Karpas-422 (cell line): ENCODE measurements around the gene SLC35D1. TPM values are rescaled to one million over a fixed set of nuclear protein-coding genes. Genes with fewer than 3 reads are reported as not detected.

ENCODE experiments used
- DNase-seq: peaks from one replicate; pipeline ENCODE4 v3.0.0-alpha.2; 2015
- H2AFZ ChIP-seq: fragments of 200-600 bp; sonication (generic); 2 replicates; pipeline ENCODE4 v1.6.1; 2014; ENCODE audit warnings: antibody characterized with exemption, low read length, mixed read lengths
- H3K27ac ChIP-seq: fragments of 200-600 bp; sonication (generic); 2 replicates; pipeline ENCODE4 v1.5.1; 2014; ENCODE audit warnings: mild to moderate bottlenecking, low read length, moderate library complexity
- H3K27me3 ChIP-seq: fragments of 200-600 bp; sonication (generic); 2 replicates; pipeline ENCODE4 v1.6.1; 2014; ENCODE audit warnings: low read length, mixed read lengths
- H3K36me3 ChIP-seq: fragments of 200-600 bp; sonication (generic); 2 replicates; pipeline ENCODE4 v1.6.1; 2014; ENCODE audit warnings: low read length, mixed read lengths; ENCODE audit not compliant: insufficient read depth
- H3K4me1 ChIP-seq: fragments of 200-600 bp; sonication (generic); 2 replicates; pipeline ENCODE4 v1.6.1; 2014; ENCODE audit warnings: mild to moderate bottlenecking, low read length, mixed read lengths
- H3K4me2 ChIP-seq: fragments of 200-600 bp; sonication (generic); 2 replicates; pipeline ENCODE4 v1.6.1; 2014; ENCODE audit warnings: low read length, low read depth, mild to moderate bottlenecking; ENCODE audit not compliant: poor library complexity, severe bottlenecking
- H3K4me3 ChIP-seq: fragments of 200-600 bp; sonication (generic); 2 replicates; pipeline ENCODE4 v1.5.1; 2014; ENCODE audit warnings: mild to moderate bottlenecking, antibody characterized with exemption, low read length, mixed read lengths
- H3K79me2 ChIP-seq: fragments of 200-600 bp; sonication (generic); 2 replicates; pipeline ENCODE4 v1.6.1; 2014; ENCODE audit warnings: mild to moderate bottlenecking, low read length, mixed read lengths
- H3K9ac ChIP-seq: fragments of 200-600 bp; sonication (generic); 2 replicates; pipeline ENCODE4 v1.6.0; 2014; ENCODE audit warnings: low read length
- H3K9me2 ChIP-seq: fragments of 200-600 bp; sonication (generic), shearing (Covaris generic); replicated peaks from 2 replicates; pipeline ENCODE4 v1.6.0; 2014; ENCODE audit warnings: mild to moderate bottlenecking, low read length, moderate library complexity; ENCODE audit not compliant: insufficient read depth
- H3K9me3 ChIP-seq: fragments of 300-700, 200-600 bp; sonication (generic); 2 replicates; pipeline ENCODE4 v1.6.1; 2014; ENCODE audit warnings: low read length, mixed read lengths
- H4K20me1 ChIP-seq: fragments of 200-600 bp; sonication (generic); 2 replicates; pipeline ENCODE4 v1.6.1; 2014; ENCODE audit warnings: mild to moderate bottlenecking, antibody characterized with exemption, low read length, low read depth; ENCODE audit not compliant: insufficient read depth
- total RNA-seq: library from RNA; depleted of rRNA; stranded (reverse); fragments of >200 nt; shearing (Covaris generic); gene quantifications from 2 replicates; pipeline ENCODE4 v1.2.3, GENCODE V29; 2014; ENCODE audit warnings: low replicate concordance

Gene SLC35D1
- total RNA-seq, 1 experiment from 2014 or later, result 40.6 TPM

DNA sequence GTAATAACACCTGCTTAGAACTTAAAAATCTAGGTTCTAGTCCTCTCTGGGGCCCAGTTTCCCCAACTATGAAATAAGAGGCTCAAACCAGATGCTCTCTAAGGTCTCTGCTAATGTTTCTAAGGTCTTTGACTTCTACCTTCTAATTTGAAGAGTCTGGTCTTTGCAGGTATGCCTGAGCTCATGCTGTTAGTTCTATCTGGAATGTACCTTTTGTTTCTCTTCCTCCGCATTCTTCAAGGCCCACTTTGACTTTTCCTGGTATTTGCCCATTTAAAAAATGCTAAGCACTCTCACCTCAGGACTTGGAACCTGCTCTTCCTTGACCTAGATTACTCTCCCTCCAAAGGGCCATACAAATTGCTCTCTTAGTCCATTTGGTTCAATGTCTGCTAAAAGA, 13.5 kb downstream of the SLC35D1 start:
- peaks cover 73% of the 10 kb centered on the region for H3K36me3 ChIP-seq
- H3K4me2 ChIP-seq, result no peak overlapping the region
- H3K27ac ChIP-seq, result no peak overlapping the region
- H3K9me2 ChIP-seq, result no peaks in the 10 kb centered on the region
- H2AFZ ChIP-seq, result no peak overlapping the region
- H3K79me2 ChIP-seq, result peaks cover 36% of the 10 kb centered on the region
- no peaks in the 10 kb centered on the region for H4K20me1 ChIP-seq
- no peaks in the 10 kb centered on the region for H3K27me3 ChIP-seq
- no peak overlapping the region for H3K4me3 ChIP-seq
- H3K9me3 ChIP-seq, result no peaks in the 10 kb centered on the region
- no peaks in the 10 kb centered on the region for H3K4me1 ChIP-seq
- no peak overlapping the region for H3K9ac ChIP-seq
- DNase-seq, result no peak

DNA sequence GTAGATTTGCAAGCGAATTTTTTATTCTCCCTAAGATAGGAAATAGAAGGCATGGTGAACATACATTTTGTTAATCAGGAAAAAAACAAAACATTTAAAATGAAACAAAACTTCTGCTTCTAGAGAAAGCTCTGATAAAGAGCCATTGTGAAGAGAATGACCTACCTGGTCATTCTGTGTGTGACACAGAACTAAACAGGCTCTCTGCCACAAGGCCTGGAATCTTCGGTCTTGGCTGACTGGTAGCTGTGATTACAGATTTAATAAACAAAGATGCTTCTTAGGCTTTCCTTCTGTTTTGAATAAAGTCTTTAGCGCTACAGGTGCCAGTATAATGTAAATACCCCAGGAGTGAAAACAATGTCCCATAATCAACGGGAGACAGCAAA, 22.1 kb downstream of the SLC35D1 start:
- no peak overlapping the region for H3K27ac ChIP-seq
- H3K4me3 ChIP-seq, result no peak overlapping the region
- no peaks in the 10 kb centered on the region for H3K9me2 ChIP-seq

DNA sequence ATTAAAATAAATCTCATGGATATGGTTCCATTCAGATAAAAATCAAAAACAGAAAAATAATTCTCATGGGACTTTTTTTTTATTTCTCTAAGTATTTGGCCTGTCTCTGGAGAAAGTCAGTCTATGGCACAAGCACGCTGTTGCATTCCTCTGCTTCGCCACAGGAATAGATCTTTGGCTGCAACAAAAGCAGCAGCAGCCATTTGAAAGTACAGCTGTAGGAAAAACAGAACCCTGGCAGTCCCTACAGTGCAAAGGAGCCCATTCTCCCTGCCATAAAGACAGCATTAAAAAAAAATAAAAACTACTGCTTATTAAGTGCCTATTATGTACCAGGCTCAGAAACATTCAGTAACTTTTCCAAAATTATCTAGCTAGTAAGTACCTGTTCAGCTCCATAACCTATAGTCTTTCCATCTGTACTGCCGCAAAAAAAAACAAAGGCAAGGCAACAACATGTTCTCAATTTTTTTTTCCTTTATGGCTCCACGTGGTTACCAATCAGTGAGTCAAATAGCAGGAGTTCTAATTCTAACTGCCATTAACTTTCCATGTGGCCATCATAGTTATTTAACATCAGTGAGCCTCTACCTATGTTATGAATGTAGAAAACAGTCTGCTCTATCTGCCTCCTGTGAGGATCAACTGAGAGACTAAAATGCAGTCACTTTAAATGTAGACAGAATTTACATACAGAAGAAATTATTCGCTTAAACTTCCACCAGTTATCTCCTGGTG, 22.7 kb downstream of the SLC35D1 start:
- H3K9ac ChIP-seq, result no peak overlapping the region
- peaks cover 25% of the 10 kb centered on the region for H3K79me2 ChIP-seq
- H2AFZ ChIP-seq, result no peak overlapping the region
- no peaks in the 10 kb centered on the region for H4K20me1 ChIP-seq
- peaks cover 20% of the 10 kb centered on the region for H3K36me3 ChIP-seq
- H3K4me3 ChIP-seq, result no peak overlapping the region
- DNase-seq, result no peak
- H3K4me1 ChIP-seq, result no peaks in the 10 kb centered on the region
- no peak overlapping the region for H3K4me2 ChIP-seq
- H3K27me3 ChIP-seq, result no peaks in the 10 kb centered on the region
- H3K9me3 ChIP-seq, result no peaks in the 10 kb centered on the region
- H3K9me2 ChIP-seq, result no peaks in the 10 kb centered on the region
- H3K27ac ChIP-seq, result no peak overlapping the region

More for the DNA sequence above, 22.1 kb downstream of the SLC35D1 start:
- H3K9ac ChIP-seq, result no peak overlapping the region
- H4K20me1 ChIP-seq, result no peaks in the 10 kb centered on the region
- H3K27me3 ChIP-seq, result no peaks in the 10 kb centered on the region
- H3K79me2 ChIP-seq, result peaks cover 24% of the 10 kb centered on the region
- H3K4me2 ChIP-seq, result no peak overlapping the region
- H3K4me1 ChIP-seq, result no peaks in the 10 kb centered on the region
- no peak overlapping the region for H2AFZ ChIP-seq
- H3K9me3 ChIP-seq, result no peaks in the 10 kb centered on the region
- H3K36me3 ChIP-seq, result peaks cover 26% of the 10 kb centered on the region
- no peak for DNase-seq

DNA sequence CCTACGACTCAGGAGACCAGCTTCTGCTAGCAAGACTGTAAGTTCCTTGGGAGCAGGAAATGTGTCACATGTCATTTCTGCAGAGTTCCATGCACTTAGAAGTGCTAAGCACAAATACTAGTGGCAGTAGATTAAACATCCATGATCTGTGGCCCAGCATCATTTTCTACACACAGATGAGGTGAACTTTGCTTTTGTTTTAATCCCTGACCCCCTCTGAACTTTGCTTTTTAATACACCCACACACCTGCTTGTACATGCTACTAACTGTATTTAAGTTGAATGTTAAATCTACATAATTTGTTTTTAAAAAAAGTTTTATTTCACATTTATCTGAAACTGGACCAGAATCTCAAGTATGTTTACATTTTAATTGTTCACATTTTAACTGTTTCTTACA, 24.5 kb downstream of the SLC35D1 start:
- no peak overlapping the region for H3K27ac ChIP-seq
- H3K9me3 ChIP-seq, result no peaks in the 10 kb centered on the region
- H3K4me2 ChIP-seq, result no peak overlapping the region
- H3K36me3 ChIP-seq, result peaks cover 32% of the 10 kb centered on the region
- no peak overlapping the region for H3K4me3 ChIP-seq
- no peaks in the 10 kb centered on the region for H3K27me3 ChIP-seq
- H3K9ac ChIP-seq, result no peak overlapping the region
- no peak overlapping the region for H2AFZ ChIP-seq
- peaks cover 4% of the 10 kb centered on the region; the same call in 1 of the 2 replicates for H3K4me1 ChIP-seq
- H4K20me1 ChIP-seq, result no peaks in the 10 kb centered on the region
- no peak for DNase-seq
- no peaks in the 10 kb centered on the region for H3K9me2 ChIP-seq
- H3K79me2 ChIP-seq, result peaks cover 33% of the 10 kb centered on the region

DNA sequence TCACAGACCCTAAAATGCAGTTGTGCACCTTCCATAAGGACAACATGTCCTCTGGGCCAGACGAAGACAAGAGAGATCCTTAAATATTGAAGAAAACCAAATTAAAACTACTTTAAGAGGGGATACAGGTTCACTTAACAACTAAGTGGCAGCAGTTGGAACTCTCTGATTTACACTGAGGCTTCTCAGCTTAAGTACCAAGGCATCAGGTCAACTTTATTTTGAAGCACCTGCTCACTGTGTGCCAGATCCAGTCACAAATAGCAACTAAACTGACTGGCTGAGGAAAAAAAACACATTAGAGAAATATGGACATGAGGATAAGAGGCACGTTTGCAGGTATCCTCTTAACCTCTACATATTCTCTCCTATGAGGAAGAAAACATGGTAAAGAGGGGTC, 33.2 kb downstream of the SLC35D1 start:
- Histone ChIP-seq H3K9me3 (no peaks in the 10 kb centered on the region), H3K79me2 (peaks cover 31% of the 10 kb centered on the region), H3K36me3 (peaks cover 39% of the 10 kb centered on the region), H3K4me2 (no peak overlapping the region), H3K4me3 (no peak overlapping the region), H3K9ac (no peak overlapping the region), H2AFZ (no peak overlapping the region), H3K4me1 (peaks cover 10% of the 10 kb centered on the region), H3K9me2 (no peaks in the 10 kb centered on the region), H3K27ac (no peak overlapping the region), H4K20me1 (no peaks in the 10 kb centered on the region), H3K27me3 (no peaks in the 10 kb centered on the region)
- DNase-seq, result no peak

DNA sequence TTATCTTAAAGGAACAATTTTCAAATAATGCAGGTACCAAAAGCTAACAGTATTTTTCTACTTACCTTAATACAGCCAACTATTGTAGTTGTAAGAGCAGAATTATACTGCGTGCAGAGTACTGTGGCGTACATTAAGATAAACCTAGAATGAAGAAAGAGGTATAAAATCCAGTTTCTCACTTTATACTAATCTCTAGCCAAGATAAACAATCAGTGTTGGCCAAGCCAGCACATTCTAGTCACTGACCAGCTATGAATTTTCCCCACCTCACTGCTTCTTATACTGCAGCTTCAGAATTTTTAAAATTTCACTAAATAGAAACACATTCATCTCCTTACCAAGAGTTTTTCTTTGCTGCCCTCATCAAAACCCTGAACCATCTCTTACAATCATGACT, 33.6 kb downstream of the SLC35D1 start:
- no peak overlapping the region for H3K4me2 ChIP-seq
- no peak overlapping the region for H3K9ac ChIP-seq
- H3K36me3 ChIP-seq, result peaks cover 37% of the 10 kb centered on the region
- H3K4me3 ChIP-seq, result no peak overlapping the region
- H4K20me1 ChIP-seq, result no peaks in the 10 kb centered on the region
- no peaks in the 10 kb centered on the region for H3K27me3 ChIP-seq
- no peaks in the 10 kb centered on the region for H3K9me3 ChIP-seq
- H3K9me2 ChIP-seq, result no peaks in the 10 kb centered on the region
- H3K4me1 ChIP-seq, result peaks cover 7% of the 10 kb centered on the region
- peaks cover 28% of the 10 kb centered on the region for H3K79me2 ChIP-seq
- no peak for DNase-seq
- H2AFZ ChIP-seq, result no peak overlapping the region
- H3K27ac ChIP-seq, result no peak overlapping the region

DNA sequence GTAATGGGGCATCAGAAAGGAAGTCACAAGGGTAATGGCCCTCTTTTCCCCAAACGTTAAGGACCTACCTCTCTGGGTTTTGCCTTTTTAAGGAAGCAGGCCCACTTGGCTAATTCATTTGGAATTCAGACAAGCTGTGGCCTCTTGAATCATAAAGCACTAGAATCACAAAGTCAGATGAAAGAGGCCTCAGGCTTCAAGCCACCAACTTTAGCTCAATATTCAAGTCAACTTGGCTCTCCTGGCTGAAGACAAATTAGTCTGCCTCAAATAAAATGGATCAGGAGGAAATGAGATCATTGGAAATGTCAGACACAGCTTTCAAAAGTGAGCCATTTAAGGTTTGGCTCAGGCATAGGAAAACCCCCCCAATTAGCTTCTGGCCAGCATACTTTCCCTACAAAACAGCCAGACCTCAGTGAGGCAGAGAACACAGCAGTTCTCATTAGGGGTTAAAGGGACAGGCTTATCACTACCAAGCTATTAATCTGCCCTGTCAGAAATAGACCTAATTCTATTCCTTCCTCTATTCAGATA, 34.3 kb downstream of the SLC35D1 start:
- no peak for DNase-seq
- H3K9me3 ChIP-seq, result no peaks in the 10 kb centered on the region
- H2AFZ ChIP-seq, result no peak overlapping the region
- peaks cover 25% of the 10 kb centered on the region for H3K79me2 ChIP-seq
- H3K9me2 ChIP-seq, result no peaks in the 10 kb centered on the region
- H3K4me2 ChIP-seq, result no peak overlapping the region
- no peaks in the 10 kb centered on the region for H3K27me3 ChIP-seq
- no peak overlapping the region for H3K4me3 ChIP-seq
- H4K20me1 ChIP-seq, result no peaks in the 10 kb centered on the region
- peaks cover 31% of the 10 kb centered on the region for H3K36me3 ChIP-seq
- H3K27ac ChIP-seq, result no peak overlapping the region
- no peak overlapping the region for H3K9ac ChIP-seq
- peaks cover 6% of the 10 kb centered on the region; the same call in 1 of the 2 replicates for H3K4me1 ChIP-seq

DNA sequence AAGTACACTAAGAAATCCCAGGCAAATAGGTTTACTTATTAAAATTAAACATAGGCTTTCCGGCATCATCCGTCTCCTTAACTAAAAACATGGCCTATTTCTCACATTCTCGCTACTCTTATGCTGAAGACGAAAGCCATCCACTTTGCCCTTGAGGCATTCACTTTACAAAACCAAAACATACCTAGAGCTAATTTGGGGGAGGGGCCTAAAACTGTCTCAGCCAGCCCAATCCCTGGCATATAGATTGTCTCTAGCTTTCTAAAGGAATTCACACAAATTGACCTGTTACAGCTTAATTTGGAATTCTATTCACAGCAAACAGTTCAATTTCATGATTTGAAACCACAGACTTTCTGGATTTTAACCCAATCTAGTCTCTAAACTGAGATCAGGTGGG, 34.8 kb downstream of the SLC35D1 start:
- peaks cover 6% of the 10 kb centered on the region; the same call in 1 of the 2 replicates for H3K4me1 ChIP-seq
- no peak overlapping the region for H2AFZ ChIP-seq
- H3K4me3 ChIP-seq, result no peak overlapping the region
- H3K9ac ChIP-seq, result no peak overlapping the region
- no peak overlapping the region for H3K4me2 ChIP-seq
- no peaks in the 10 kb centered on the region for H4K20me1 ChIP-seq
- no peaks in the 10 kb centered on the region for H3K9me3 ChIP-seq
- H3K27ac ChIP-seq, result no peak overlapping the region
- H3K9me2 ChIP-seq, result no peaks in the 10 kb centered on the region
- H3K79me2 ChIP-seq, result peaks cover 25% of the 10 kb centered on the region
- peaks cover 28% of the 10 kb centered on the region for H3K36me3 ChIP-seq
- no peaks in the 10 kb centered on the region for H3K27me3 ChIP-seq
- no peak for DNase-seq
